ENCODE measurements around the gene EFNA5. TPM values are rescaled to one million over a fixed set of nuclear protein-coding genes. Genes with fewer than 3 reads are reported as not detected.

The EFNA5 gene
- total and polyA plus RNA-seq, 5 donors from 2014 or later = 0.73 TPM; not detected in 4

- H3K27me3 ChIP-seq (ENCODE audit: control insufficient read depth, insufficient read depth, low read length) = peaks cover 29% of the 10 kb centered on the region
- peak overlapping the region; percentile 32 for H3K4me3 ChIP-seq (ENCODE audit: low read depth, low read length)
- H3K4me1 ChIP-seq (ENCODE audit: control insufficient read depth, insufficient read depth, low read length, poor library complexity, severe bottlenecking) = peaks cover 41% of the 10 kb centered on the region
- H3K9me3 ChIP-seq (ENCODE audit: control insufficient read depth in 2 of 2, low read length in 2 of 2) = no peaks in the 10 kb centered on the region
- H3K36me3 ChIP-seq (ENCODE audit: control insufficient read depth, insufficient read depth, low read length) = no peaks in the 10 kb centered on the region
- H3K27ac ChIP-seq (ENCODE audit: insufficient read depth, low read length, poor library complexity, severe bottlenecking) = no peak overlapping the region
- Mint-ChIP-seq H3K27me3 (peaks cover 63% of the 10 kb centered on the region), H3K9me3 (peaks cover 0 to 5% (median 0%) of the 10 kb centered on the region in 7 donors), H3K4me1 (peaks cover 0 to 39% (median 7%) of the 10 kb centered on the region in 4 donors), H3K27ac (no peak overlapping the region), H3K36me3 (no peaks in the 10 kb centered on the region), H3K4me3 (peak overlapping the region; percentile 10 to 87 (median 53))
- DNase-seq (peak in 1 of 3 donors; percentile 2), ATAC-seq (ENCODE audit: low read depth in 2 of 2) (no peak)
Measured at GRCh38 chr5:107672211-107673038, 1.7 kb upstream of the EFNA5 start.

GRCh38 chr5:107671742-107672210 is 1.0 kb upstream of the EFNA5 start:
- Mint-ChIP-seq H3K27me3 (peaks cover 61% of the 10 kb centered on the region), H3K36me3 (no peaks in the 10 kb centered on the region), H3K4me3 (peak overlapping the region; percentile 15 to 87 (median 78)), H3K27ac (no peak overlapping the region), H3K9me3 (peaks cover 0 to 5% (median 0%) of the 10 kb centered on the region in 7 donors), H3K4me1 (peaks cover 0 to 39% (median 7%) of the 10 kb centered on the region in 4 donors)
- DNase-seq (no peak), ATAC-seq (ENCODE audit: low read depth in 2 of 2) (no peak)
- Histone ChIP-seq H3K27ac (ENCODE audit: insufficient read depth, low read length, poor library complexity, severe bottlenecking) (no peak overlapping the region), H3K9me3 (ENCODE audit: control insufficient read depth in 2 of 2, low read length in 2 of 2) (no peaks in the 10 kb centered on the region), H3K4me1 (ENCODE audit: control insufficient read depth, insufficient read depth, low read length, poor library complexity, severe bottlenecking) (peaks cover 41% of the 10 kb centered on the region), H3K36me3 (ENCODE audit: control insufficient read depth, insufficient read depth, low read length) (no peaks in the 10 kb centered on the region), H3K27me3 (ENCODE audit: control insufficient read depth, insufficient read depth, low read length) (peaks cover 32% of the 10 kb centered on the region), H3K4me3 (ENCODE audit: low read depth, low read length) (peak overlapping the region; percentile 32)

- Histone ChIP-seq H3K27me3 (ENCODE audit: control insufficient read depth, insufficient read depth, low read length) (peaks cover 29% of the 10 kb centered on the region), H3K4me1 (ENCODE audit: control insufficient read depth, insufficient read depth, low read length, poor library complexity, severe bottlenecking) (peaks cover 41% of the 10 kb centered on the region), H3K9me3 (ENCODE audit: control insufficient read depth in 2 of 2, low read length in 2 of 2) (no peaks in the 10 kb centered on the region), H3K27ac (ENCODE audit: insufficient read depth, low read length, poor library complexity, severe bottlenecking) (no peak overlapping the region), H3K36me3 (ENCODE audit: control insufficient read depth, insufficient read depth, low read length) (no peaks in the 10 kb centered on the region), H3K4me3 (ENCODE audit: low read depth, low read length) (no peak overlapping the region)
- ATAC-seq (ENCODE audit: low read depth in 2 of 2) = no peak
- H3K4me3 Mint-ChIP-seq = peak overlapping the region in 2 of 4 donors; percentile 61 to 67
- no peaks in the 10 kb centered on the region for H3K36me3 Mint-ChIP-seq
- DNase-seq = peak in 1 of 3 donors; percentile 6
- H3K27ac Mint-ChIP-seq = peak overlapping the region in 1 of 3 donors; percentile 38
- peaks cover 66% of the 10 kb centered on the region for H3K27me3 Mint-ChIP-seq
- H3K9me3 Mint-ChIP-seq = peaks cover 0 to 5% (median 0%) of the 10 kb centered on the region in 7 donors
- H3K4me1 Mint-ChIP-seq = peaks cover 0 to 39% (median 7%) of the 10 kb centered on the region in 4 donors
Measured at GRCh38 chr5:107670087-107670931, 428 bp downstream of the EFNA5 start.

- H3K4me3 Mint-ChIP-seq = peak overlapping the region in 2 of 4 donors; percentile 38 to 39
- H3K27ac Mint-ChIP-seq = no peak overlapping the region
- H3K4me1 ChIP-seq (ENCODE audit: control insufficient read depth, insufficient read depth, low read length, poor library complexity, severe bottlenecking) = peaks cover 41% of the 10 kb centered on the region
- peaks cover 70% of the 10 kb centered on the region for H3K27me3 Mint-ChIP-seq
- peaks cover 23% of the 10 kb centered on the region for H3K27me3 ChIP-seq (ENCODE audit: control insufficient read depth, insufficient read depth, low read length)
- no peaks in the 10 kb centered on the region for H3K9me3 ChIP-seq (ENCODE audit: control insufficient read depth in 2 of 2, low read length in 2 of 2)
- peaks cover 0 to 5% (median 0%) of the 10 kb centered on the region in 7 donors for H3K9me3 Mint-ChIP-seq
- no peaks in the 10 kb centered on the region for H3K36me3 ChIP-seq (ENCODE audit: control insufficient read depth, insufficient read depth, low read length)
- no peak for DNase-seq
- no peaks in the 10 kb centered on the region for H3K36me3 Mint-ChIP-seq
- ATAC-seq (ENCODE audit: low read depth in 2 of 2) = no peak
- H3K27ac ChIP-seq (ENCODE audit: insufficient read depth, low read length, poor library complexity, severe bottlenecking) = no peak overlapping the region
- peaks cover 0 to 38% (median 7%) of the 10 kb centered on the region in 4 donors for H3K4me1 Mint-ChIP-seq
- no peak overlapping the region for H3K4me3 ChIP-seq (ENCODE audit: low read depth, low read length)
Measured at GRCh38 chr5:107669096-107670031, 1.4 kb downstream of the EFNA5 start.

- peaks cover 61% of the 10 kb centered on the region for H3K27me3 Mint-ChIP-seq
Measured at GRCh38 chr5:107668154-107669095, 2.3 kb downstream of the EFNA5 start.

GRCh38 chr5:107666051-107666655 is 4.6 kb downstream of the EFNA5 start:
- Mint-ChIP-seq H3K4me3 (no peak overlapping the region), H3K36me3 (no peaks in the 10 kb centered on the region), H3K4me1 (peaks cover 0 to 11% (median under 1%) of the 10 kb centered on the region in 4 donors), H3K27me3 (peaks cover 41% of the 10 kb centered on the region), H3K27ac (no peak overlapping the region), H3K9me3 (peaks cover 0 to 2% (median 0%) of the 10 kb centered on the region in 7 donors)
- H3K4me1 ChIP-seq (ENCODE audit: control insufficient read depth, insufficient read depth, low read length, poor library complexity, severe bottlenecking) = peaks cover 15% of the 10 kb centered on the region
- no peaks in the 10 kb centered on the region for H3K36me3 ChIP-seq (ENCODE audit: control insufficient read depth, insufficient read depth, low read length)
- ATAC-seq (ENCODE audit: low read depth in 2 of 2) = no peak
- H3K4me3 ChIP-seq (ENCODE audit: low read depth, low read length) = no peak overlapping the region
- H3K27me3 ChIP-seq (ENCODE audit: control insufficient read depth, insufficient read depth, low read length) = peaks cover 14% of the 10 kb centered on the region
- no peak overlapping the region for H3K27ac ChIP-seq (ENCODE audit: insufficient read depth, low read length, poor library complexity, severe bottlenecking)
- no peaks in the 10 kb centered on the region for H3K9me3 ChIP-seq (ENCODE audit: control insufficient read depth in 2 of 2, low read length in 2 of 2)
- no peak for DNase-seq

More at GRCh38 chr5:107668154-107669095, 2.3 kb downstream of the EFNA5 start:
- ATAC-seq (ENCODE audit: low read depth in 2 of 2) (no peak), DNase-seq (no peak)
- H3K36me3 Mint-ChIP-seq = no peaks in the 10 kb centered on the region
- Histone ChIP-seq H3K9me3 (ENCODE audit: control insufficient read depth in 2 of 2, low read length in 2 of 2) (no peaks in the 10 kb centered on the region), H3K4me1 (ENCODE audit: control insufficient read depth, insufficient read depth, low read length, poor library complexity, severe bottlenecking) (peaks cover 37% of the 10 kb centered on the region), H3K4me3 (ENCODE audit: low read depth, low read length) (no peak overlapping the region), H3K27me3 (ENCODE audit: control insufficient read depth, insufficient read depth, low read length) (peaks cover 19% of the 10 kb centered on the region), H3K36me3 (ENCODE audit: control insufficient read depth, insufficient read depth, low read length) (no peaks in the 10 kb centered on the region), H3K27ac (ENCODE audit: insufficient read depth, low read length, poor library complexity, severe bottlenecking) (no peak overlapping the region)
- peak overlapping the region in 2 of 4 donors; percentile 8 to 63 for H3K4me3 Mint-ChIP-seq
- no peak overlapping the region for H3K27ac Mint-ChIP-seq
- H3K4me1 Mint-ChIP-seq = peaks cover 0 to 29% (median 5%) of the 10 kb centered on the region in 4 donors
- peaks cover 0 to 5% (median 0%) of the 10 kb centered on the region in 7 donors for H3K9me3 Mint-ChIP-seq

Data from CD4-positive, CD25-positive, alpha-beta regulatory T cell (primary cell).